K562 (cell line): ENCODE results near the gene SNAPC2. TPM values are rescaled to one million over a fixed set of nuclear protein-coding genes. Genes with fewer than 3 reads are reported as not detected.
A peak's percentile ranks its signal among the peaks of the same experiment; 100 is the strongest.

Experiments used
- BRF1 ChIP-seq: IDR thresholded peaks from 3 replicates; pipeline ENCODE4 v1.6.1; 2011; ENCODE audit warnings: borderline replicate concordance, mild to moderate bottlenecking; ENCODE audit not compliant: insufficient read length; ENCODE audit errors: extremely low read depth
- CBX2 ChIP-seq: fragments of 200-600 bp; sonication (generic); IDR thresholded peaks from one replicate; pipeline ENCODE4 v1.6.1; 2012; ENCODE audit warnings: mild to moderate bottlenecking, low read length, inconsistent platforms; ENCODE audit not compliant: insufficient read depth, poor library complexity, severe bottlenecking
- CHCHD3 ChIP-seq: fragments of 250-450 bp; sonication (Bioruptor Pico); IDR thresholded peaks from 2 replicates; pipeline ENCODE4 v2.1.2; 2022; ENCODE audit warnings: mild to moderate bottlenecking
- HDGF ChIP-seq: fragments of 450-650 bp; IDR thresholded peaks from 2 replicates; pipeline ENCODE4 v1.6.1; 2016
- HEY1 ChIP-seq: fragments of 250-450 bp; sonication (Bioruptor Pico); IDR thresholded peaks from 2 replicates; pipeline ENCODE4 v1.5.0; 2020; ENCODE audit warnings: mild to moderate bottlenecking, moderate library complexity, borderline replicate concordance
- JUND ChIP-seq, 2 experiments: IDR thresholded peaks; 2 replicates in 1 of 2; 3 replicates in 1 of 2; pipeline ENCODE4 v1.6.1; 2011; ENCODE audit warnings: borderline replicate concordance in 2 of 2, low read depth in 2 of 2, low read length in 2 of 2, improper control_type of control experiment in 1 of 2, missing biosample characterization in 1 of 2, missing genetic modification characterization in 1 of 2, missing genetic modification reagents in 1 of 2
- KDM2B ChIP-seq: fragments of 250-450 bp; sonication (Bioruptor Pico); IDR thresholded peaks from 2 replicates; pipeline ENCODE4 v1.8.0; 2021; ENCODE audit warnings: mild to moderate bottlenecking, moderate library complexity
- MCM5 ChIP-seq: fragments of 450-650 bp; IDR thresholded peaks from 2 replicates; pipeline ENCODE4 v1.6.1; 2016; ENCODE audit warnings: low read depth
- MITF ChIP-seq: IDR thresholded peaks from 2 replicates; pipeline ENCODE4 v1.6.1; 2014; ENCODE audit warnings: antibody characterized with exemption
- MXI1 ChIP-seq: IDR thresholded peaks from 2 replicates; pipeline ENCODE4 v1.6.1; 2011; ENCODE audit warnings: low read depth, mild to moderate bottlenecking, improper control_type of control experiment, low read length
- NFIC ChIP-seq: fragments of 450-650 bp; IDR thresholded peaks from 2 replicates; pipeline ENCODE4 v1.6.1; 2017; ENCODE audit warnings: mild to moderate bottlenecking, inconsistent platforms
- NRF1 ChIP-seq, 2 experiments: fragments of 450-650 bp; IDR thresholded peaks in 1 of 2; conservative IDR thresholded peaks in 1 of 2; 2 replicates each; pipeline ENCODE4 v1.6.1; 2014; ENCODE audit warnings: mild to moderate bottlenecking in 2 of 2
- PHF21A ChIP-seq: fragments of 450-650 bp; IDR thresholded peaks from 2 replicates; pipeline ENCODE4 v1.6.1; 2017; ENCODE audit warnings: low read depth, borderline replicate concordance
- RAD21 ChIP-seq, 2 experiments: fragments of 250-450 bp in 1 of 2; fragments of 450-650 bp in 1 of 2; sonication (Bioruptor Pico) in 1 of 2; formaldehyde crosslinking in 1 of 2; IDR thresholded peaks in 1 of 2; conservative IDR thresholded peaks in 1 of 2; 2 replicates each; pipeline versions ENCODE4 v1.4.0 to v1.8.0; 2020 to 2022; ENCODE audit warnings: mild to moderate bottlenecking in 2 of 2, moderate library complexity in 1 of 2
- RCOR1 ChIP-seq, 2 experiments: IDR thresholded peaks; 2 replicates each; pipeline ENCODE4 v1.6.1; 2012; ENCODE audit warnings: low read depth in 2 of 2, low read length in 2 of 2, borderline replicate concordance in 1 of 2, improper control_type of control experiment in 1 of 2
- RNF219 ChIP-seq: fragments of 250-450 bp; sonication (Bioruptor Pico); IDR thresholded peaks from 2 replicates; pipeline ENCODE4 v1.5.0; 2022; ENCODE audit warnings: mild to moderate bottlenecking
- SOX6 ChIP-seq: fragments of 450-650 bp; IDR thresholded peaks from 2 replicates; pipeline ENCODE4 v1.6.1; 2014; ENCODE audit warnings: mild to moderate bottlenecking
- TRIM25 ChIP-seq: fragments of 450-650 bp; IDR thresholded peaks from 2 replicates; pipeline ENCODE4 v1.7.0; 2016; ENCODE audit warnings: borderline replicate concordance
- VEZF1 ChIP-seq: fragments of 200-800 bp; sonication (Bioruptor generic); IDR thresholded peaks from 2 replicates; pipeline ENCODE4 v1.6.1; 2017; ENCODE audit warnings: missing genetic modification characterization, missing compliant biosample characterization
- YBX1 ChIP-seq: fragments of 450-650 bp; IDR thresholded peaks from 2 replicates; pipeline ENCODE4 v1.7.1; 2016; ENCODE audit warnings: mild to moderate bottlenecking
- ZNF263 ChIP-seq: sonication (generic); formaldehyde crosslinking; IDR thresholded peaks from 2 replicates; pipeline ENCODE4 v1.8.0; 2022; ENCODE audit warnings: mild to moderate bottlenecking, missing genetic modification reagents, borderline replicate concordance
- polyA plus RNA-seq, 8 experiments: library from polyadenylated mRNA; depleted of rRNA in 4 of 8; stranded (reverse) in 5 of 8; unstranded in 3 of 8; fragments of >200 nt; fragmentation: Nextera tagmentation in 2 of 8; fragmentation: Illumina TruSeq in 1 of 8; extraction: Ambion mirVana in 2 of 8; extraction: Trizol in 1 of 8; gene quantifications; 2 replicates each; pipeline versions ENCODE4 v1.2.1 to v1.2.3, GENCODE V29; 2011 to 2014; ENCODE audit warnings: inconsistent platforms in 1 of 8, missing spikeins in 1 of 8
- total RNA-seq, 7 experiments: library from RNA; depleted of rRNA in 6 of 7; stranded (reverse); fragments of >200 nt in 6 of 7; fragmentation: Illumina TruSeq in 2 of 7; extraction: Trizol in 2 of 7; gene quantifications; 2 replicates each; pipeline versions ENCODE4 v1.2.1 to v1.2.3, GENCODE V29; 2011 to 2021; ENCODE audit warnings: low replicate concordance in 1 of 7

Gene SNAPC2
- total and polyA plus RNA-seq, 9 of the 15 experiments (the other 6 are each of a cell fraction or from before 2014, with no cell fraction given): 0.59 to 45.1 (median 15.3) TPM

GRCh38 chr19:7870571-7871436 lies 49.3 kb upstream of the SNAPC2 start (continued):
- TF ChIP-seq RNF219 (CRISPR knock-in tag): no peak
- TF ChIP-seq ZNF263 (CRISPR knock-in tag): no peak
- TF ChIP-seq HDGF: peak; percentile 100
- TF ChIP-seq JUND (IDR thresholded peaks at IDR 0.05; ENCODE audit: borderline replicate concordance, low read depth, low read length): no peak
- TF ChIP-seq JUND (tag; IDR thresholded peaks at IDR 0.05; ENCODE audit: borderline replicate concordance, low read depth, low read length): no peak
- TF ChIP-seq NRF1 (conservative IDR thresholded peaks at IDR 0.05 in 1 of 2, IDR thresholded peaks at IDR 0.05 in 1 of 2): peak; percentile 75 to 79
- TF ChIP-seq BRF1: no peak
- TF ChIP-seq CHCHD3 (CRISPR knock-in tag): no peak
- TF ChIP-seq SOX6: no peak
- no peak for TF ChIP-seq YBX1
- TF ChIP-seq NFIC: no peak
- no peak for TF ChIP-seq CBX2
- no peak for TF ChIP-seq RAD21 (CRISPR knock-in tag; conservative IDR thresholded peaks at IDR 0.05 in 1 of 2, IDR thresholded peaks at IDR 0.05 in 1 of 2)
- TF ChIP-seq RCOR1 (IDR thresholded peaks at IDR 0.05; ENCODE audit: borderline replicate concordance in 1 of 2, low read depth in 2 of 2, low read length in 2 of 2): no peak
- no peak for TF ChIP-seq KDM2B (CRISPR knock-in tag)
- TF ChIP-seq PHF21A: no peak
- TF ChIP-seq MITF: no peak
- peak; percentile 63; the same call in 1 of the 2 replicates for TF ChIP-seq TRIM25
- no peak for TF ChIP-seq HEY1 (CRISPR knock-in tag)
- TF ChIP-seq MXI1: no peak
- TF ChIP-seq VEZF1: peak; percentile 86
- no peak for TF ChIP-seq MCM5
